ENCODE measurements around the gene ARL14EPL. TPM values are rescaled to one million over a fixed set of nuclear protein-coding genes. Genes with fewer than 3 reads are reported as not detected.
A peak's percentile ranks its signal among the peaks of the same experiment; 100 is the strongest.
"Not testable (repeated sequence)": the region's sequence is repeated elsewhere in the genome, so short reads cannot be mapped to it uniquely, and the experiment has no call there.

ARL14EPL gene
- polyA plus RNA-seq, 1 experiment: not detected

GRCh38 chr5:116078199-116078598 lies 45.9 kb downstream of the ARL14EPL start:
- Histone ChIP-seq H3K36me3 (ENCODE audit: control insufficient read depth, insufficient read depth, low read length) (no peaks in the 10 kb centered on the region), H3K27me3 (ENCODE audit: control insufficient read depth, insufficient read depth, low read length) (no peaks in the 10 kb centered on the region), H3K4me3 (ENCODE audit: low read depth, low read length) (no peak overlapping the region)
- POLR2A ChIA-PET: no interaction called here
- no peak for DNase-seq (ENCODE audit: low read depth)
- CTCF ChIA-PET: interaction anchor here (1.9 kb wide), 1 partner anchor 10 kb away, joined by 10 read pairs; no protein-coding TSS in a partner anchor
- TF ChIP-seq, protein P1, sequence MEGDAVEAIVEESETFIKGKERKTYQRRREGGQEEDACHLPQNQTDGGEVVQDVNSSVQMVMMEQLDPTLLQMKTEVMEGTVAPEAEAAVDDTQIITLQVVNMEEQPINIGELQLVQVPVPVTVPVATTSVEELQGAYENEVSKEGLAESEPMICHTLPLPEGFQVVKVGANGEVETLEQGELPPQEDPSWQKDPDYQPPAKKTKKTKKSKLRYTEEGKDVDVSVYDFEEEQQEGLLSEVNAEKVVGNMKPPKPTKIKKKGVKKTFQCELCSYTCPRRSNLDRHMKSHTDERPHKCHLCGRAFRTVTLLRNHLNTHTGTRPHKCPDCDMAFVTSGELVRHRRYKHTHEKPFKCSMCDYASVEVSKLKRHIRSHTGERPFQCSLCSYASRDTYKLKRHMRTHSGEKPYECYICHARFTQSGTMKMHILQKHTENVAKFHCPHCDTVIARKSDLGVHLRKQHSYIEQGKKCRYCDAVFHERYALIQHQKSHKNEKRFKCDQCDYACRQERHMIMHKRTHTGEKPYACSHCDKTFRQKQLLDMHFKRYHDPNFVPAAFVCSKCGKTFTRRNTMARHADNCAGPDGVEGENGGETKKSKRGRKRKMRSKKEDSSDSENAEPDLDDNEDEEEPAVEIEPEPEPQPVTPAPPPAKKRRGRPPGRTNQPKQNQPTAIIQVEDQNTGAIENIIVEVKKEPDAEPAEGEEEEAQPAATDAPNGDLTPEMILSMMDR (IDR thresholded peaks at IDR 0.05; ENCODE audit: insufficient read depth, low read depth, low read length): no peak

- ChIA-PET CTCF (interaction anchor here (1.3 kb wide), 1 partner anchor 16 kb away, joined by 4 read pairs; no protein-coding TSS in a partner anchor), POLR2A (interaction anchor here (0.6 kb wide), 1 partner anchor 1657 kb away, joined by 3 read pairs; no protein-coding TSS in a partner anchor)
- TF ChIP-seq, protein P1 (IDR thresholded peaks at IDR 0.05; ENCODE audit: insufficient read depth, low read depth, low read length): no peak
- Histone ChIP-seq H3K4me3 (ENCODE audit: low read depth, low read length) (peak overlapping the region; percentile 99), H3K36me3 (ENCODE audit: control insufficient read depth, insufficient read depth, low read length) (no peaks in the 10 kb centered on the region), H3K27me3 (ENCODE audit: control insufficient read depth, insufficient read depth, low read length) (no peaks in the 10 kb centered on the region)
- DNase-seq (ENCODE audit: low read depth): no peak
Observed at GRCh38 chr5:116084287-116084691, 52.0 kb downstream of the ARL14EPL start.

DNA sequence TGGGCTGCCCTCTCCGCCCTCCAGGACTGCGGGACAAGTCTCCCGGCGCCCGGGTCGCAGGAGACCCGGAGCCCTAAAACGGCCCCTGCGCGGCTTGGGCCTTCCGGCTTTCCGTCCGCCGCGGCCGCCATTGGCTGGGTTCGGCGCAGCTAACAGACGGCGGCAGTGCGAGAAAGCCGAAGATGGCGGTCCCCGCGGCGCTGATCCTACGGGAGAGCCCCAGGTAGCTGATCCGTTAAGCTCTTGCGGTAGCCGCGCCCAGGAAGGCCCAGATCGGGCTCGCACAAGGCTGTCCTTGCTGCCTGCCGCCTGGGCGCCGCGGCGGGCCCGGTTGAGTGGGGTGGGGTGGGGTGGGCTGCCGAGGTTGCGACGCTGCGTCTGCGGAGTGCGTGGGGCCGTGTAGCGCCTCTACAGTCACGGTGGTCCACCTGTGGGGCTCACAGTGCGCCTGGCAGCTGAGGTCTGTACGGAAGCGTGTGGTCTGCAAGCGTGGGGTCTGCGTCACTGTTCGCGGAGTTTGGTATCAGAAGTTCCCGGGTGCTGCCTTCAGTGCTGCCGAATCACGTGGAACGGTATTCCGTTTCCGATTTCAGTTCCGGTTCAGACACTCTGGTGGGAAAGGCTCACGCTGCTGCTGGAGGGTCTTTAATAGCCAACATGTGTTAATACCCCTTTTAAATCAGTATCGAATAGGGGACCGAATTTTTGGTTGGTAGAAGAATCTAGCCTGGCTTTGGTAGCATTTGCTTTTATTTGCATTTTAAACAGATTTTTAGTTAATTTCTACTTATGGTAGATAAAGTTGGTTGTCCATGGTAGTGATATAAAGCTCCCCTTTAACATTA lies 52.8 kb downstream of the ARL14EPL start, which contains the start of gene COMMD10:
COMMD10 (plus strand) TSS at position 155 of the 845 bp plus-strand sequence.
- H3K36me3 ChIP-seq (ENCODE audit: control insufficient read depth, insufficient read depth, low read length): no peaks in the 10 kb centered on the region
- peak within 1 kb of the TSS; percentile 99 for H3K4me3 ChIP-seq (ENCODE audit: low read depth, low read length)
- ChIA-PET CTCF (no interaction called here), POLR2A (interaction anchor here (0.6 to 0.7 kb wide), 2 partner anchors 665 to 1656 kb away, joined by 3 read pairs; no protein-coding TSS in a partner anchor)
- H3K27me3 ChIP-seq (ENCODE audit: control insufficient read depth, insufficient read depth, low read length): no peaks in the 10 kb centered on the region
- TF ChIP-seq, protein P1 (IDR thresholded peaks at IDR 0.05; ENCODE audit: insufficient read depth, low read depth, low read length): no peak
- no peak for DNase-seq (ENCODE audit: low read depth)

DNA sequence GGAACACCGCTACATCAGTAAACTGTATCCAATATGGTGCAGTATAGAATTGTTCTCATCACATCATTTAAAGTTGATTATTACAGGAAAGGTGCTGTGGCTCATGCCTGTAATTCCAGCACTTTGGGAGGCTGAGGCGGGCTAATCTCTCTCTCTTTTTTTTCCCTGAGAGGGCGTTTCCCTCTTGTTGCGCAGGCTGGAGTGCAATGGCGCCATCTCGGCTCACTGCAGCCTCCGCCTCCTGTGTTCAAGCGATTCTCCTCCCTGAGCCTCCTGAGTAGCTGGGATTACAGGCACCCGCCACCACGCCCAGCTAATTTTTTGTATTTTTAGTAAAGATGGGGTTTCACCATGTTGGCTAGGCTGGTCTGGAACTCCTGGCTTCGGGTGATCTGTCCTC lies 54.0 kb downstream of the ARL14EPL start:
- H3K4me3 ChIP-seq (ENCODE audit: low read depth, low read length); POLR2A ChIA-PET; CTCF ChIA-PET; H3K36me3 ChIP-seq (ENCODE audit: control insufficient read depth, insufficient read depth, low read length); DNase-seq (ENCODE audit: low read depth); H3K27me3 ChIP-seq (ENCODE audit: control insufficient read depth, insufficient read depth, low read length): not testable (repeated sequence)

GRCh38 chr5:116088062-116088461 lies 55.8 kb downstream of the ARL14EPL start:
- Histone ChIP-seq H3K27me3 (ENCODE audit: control insufficient read depth, insufficient read depth, low read length) (no peaks in the 10 kb centered on the region), H3K36me3 (ENCODE audit: control insufficient read depth, insufficient read depth, low read length) (no peaks in the 10 kb centered on the region; the same call in 1 of the 2 replicates), H3K4me3 (ENCODE audit: low read depth, low read length) (no peak overlapping the region)
- ChIA-PET CTCF (no interaction called here), POLR2A (no interaction called here)
- no peak for DNase-seq (ENCODE audit: low read depth)
- TF ChIP-seq, protein P1 (IDR thresholded peaks at IDR 0.05; ENCODE audit: insufficient read depth, low read depth, low read length): no peak

All from BJ (cell line).